Measurements from ENCODE around the gene RRP1. TPM values are rescaled to one million over a fixed set of nuclear protein-coding genes. Genes with fewer than 3 reads are reported as not detected.

RRP1 gene, protein sequence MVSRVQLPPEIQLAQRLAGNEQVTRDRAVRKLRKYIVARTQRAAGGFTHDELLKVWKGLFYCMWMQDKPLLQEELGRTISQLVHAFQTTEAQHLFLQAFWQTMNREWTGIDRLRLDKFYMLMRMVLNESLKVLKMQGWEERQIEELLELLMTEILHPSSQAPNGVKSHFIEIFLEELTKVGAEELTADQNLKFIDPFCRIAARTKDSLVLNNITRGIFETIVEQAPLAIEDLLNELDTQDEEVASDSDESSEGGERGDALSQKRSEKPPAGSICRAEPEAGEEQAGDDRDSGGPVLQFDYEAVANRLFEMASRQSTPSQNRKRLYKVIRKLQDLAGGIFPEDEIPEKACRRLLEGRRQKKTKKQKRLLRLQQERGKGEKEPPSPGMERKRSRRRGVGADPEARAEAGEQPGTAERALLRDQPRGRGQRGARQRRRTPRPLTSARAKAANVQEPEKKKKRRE
- 10 to 100 TPM; 88.7 to 92.9 TPM for total RNA-seq

DNA sequence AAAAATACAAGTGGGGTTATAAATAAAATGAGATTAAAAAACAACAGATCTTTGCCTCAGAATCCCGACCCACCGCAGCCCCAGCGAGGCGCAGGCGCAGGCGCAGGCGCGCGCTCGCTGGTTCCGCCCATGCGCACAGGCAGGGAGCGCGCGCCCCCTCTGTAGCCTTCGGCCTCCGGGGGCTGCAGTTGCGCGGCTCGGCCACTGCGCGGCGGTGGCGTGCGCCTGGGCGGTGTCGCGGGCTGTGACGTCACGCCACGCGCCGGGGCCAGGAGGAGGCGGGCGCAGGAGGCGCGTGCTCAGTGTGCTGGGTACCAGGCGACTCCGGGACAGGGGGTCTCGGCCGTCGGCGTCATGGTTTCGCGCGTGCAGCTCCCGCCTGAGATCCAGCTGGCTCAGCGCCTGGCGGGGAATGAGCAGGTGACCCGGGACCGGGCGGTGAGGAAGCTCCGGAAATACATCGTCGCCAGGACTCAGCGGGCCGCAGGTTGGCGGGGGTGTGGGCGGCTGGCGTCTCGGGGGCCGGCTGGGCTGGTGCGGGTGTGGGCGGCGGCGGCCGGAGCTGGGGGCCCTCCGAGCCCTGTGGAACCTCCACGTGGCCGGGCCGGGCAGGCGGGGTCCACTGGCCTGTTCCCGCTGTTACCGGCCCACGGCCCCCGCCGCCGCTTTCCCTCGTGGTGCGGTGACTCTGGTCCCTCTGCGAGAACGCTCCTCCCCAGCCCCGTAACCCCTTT is at the start of gene RRP1:
Gene RRP1, plus strand, starts transcription at position 302 of the 734 bp plus-strand sequence. Its CDS starts 53 bp downstream, at position 355.
- ChIA-PET POLR2A (interaction anchor here (0.7 to 1.2 kb wide), 2 partner anchors 10 to 60 kb away, joined by 3 read pairs; no protein-coding TSS in a partner anchor), CTCF (interaction anchor here (0.5 to 2.6 kb wide), 12 partner anchors 10 to 187 kb away, joined by 3 to 12 read pairs (median 4); no protein-coding TSS in a partner anchor)

DNA sequence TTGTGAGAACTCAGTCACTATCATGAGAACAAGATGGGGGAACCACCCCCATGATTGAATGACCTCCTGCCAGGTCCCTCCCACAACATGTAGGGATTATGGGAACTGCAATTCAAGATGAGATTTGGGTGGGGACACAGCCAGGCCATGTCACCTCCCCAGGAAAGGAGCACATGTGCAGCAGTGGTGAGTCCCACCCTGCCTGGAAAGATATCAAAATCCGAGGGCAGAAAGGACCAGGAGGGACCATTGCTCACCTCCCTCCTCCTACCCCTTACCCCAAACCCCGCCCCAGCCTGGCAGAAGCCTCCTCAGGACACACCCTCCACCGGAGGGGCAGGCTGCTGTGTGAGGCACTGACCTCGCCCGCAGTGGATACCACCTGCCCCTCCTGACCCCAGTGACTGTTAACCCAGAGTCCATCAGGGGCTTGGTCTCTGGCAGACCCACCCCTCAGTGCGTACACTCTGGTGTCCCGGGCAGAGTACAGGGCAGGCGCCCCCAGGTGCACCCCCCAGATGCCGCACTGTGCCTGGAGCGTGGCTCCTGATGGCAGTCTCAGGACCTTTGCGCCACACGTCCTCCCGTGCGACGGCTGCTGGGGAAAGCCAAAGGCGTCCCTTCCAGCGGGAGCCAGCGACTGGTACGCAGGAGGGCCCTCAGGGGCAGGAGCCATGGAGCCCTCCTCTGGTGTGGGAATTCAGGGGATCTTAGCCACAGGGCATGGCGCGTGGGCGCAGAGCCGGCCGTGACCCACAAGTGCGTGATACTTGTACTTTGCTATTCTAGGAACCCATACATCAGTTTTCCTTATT is 49.5 kb upstream of the RRP1 start:
- CTCF ChIA-PET: no interaction called here

DNA sequence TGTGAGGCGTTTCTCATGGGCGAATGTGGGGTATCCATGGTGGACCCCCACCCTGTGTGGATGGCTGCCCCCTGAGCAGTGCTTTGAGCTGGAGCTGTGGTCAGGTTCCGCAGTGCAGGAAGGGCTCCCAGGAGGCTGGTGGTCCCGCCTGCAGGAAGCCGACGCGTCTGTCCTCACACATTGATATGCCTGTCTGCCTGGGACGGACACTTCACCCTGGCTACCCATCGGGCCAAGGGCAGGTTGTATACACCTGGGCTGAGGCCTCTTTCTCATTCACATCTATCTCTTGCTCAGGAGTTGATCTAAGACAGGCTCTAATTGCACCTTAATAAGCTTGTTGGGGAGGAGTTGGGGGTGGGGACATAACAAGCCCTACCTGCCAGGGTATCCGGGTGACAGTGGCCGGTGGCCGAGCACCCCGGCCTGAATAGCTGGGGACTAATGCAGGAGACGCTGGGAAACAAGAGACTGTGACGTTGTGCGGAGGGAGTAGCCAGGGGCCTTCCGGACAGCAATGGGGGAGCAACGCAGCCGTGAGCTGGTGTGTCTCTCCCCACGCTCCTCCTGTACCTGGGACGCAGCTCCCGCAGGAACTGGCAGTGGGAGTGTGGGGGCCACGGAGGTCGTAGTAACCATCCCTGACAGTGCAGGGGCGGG is 48.8 kb upstream of the RRP1 start:
- POLR2A ChIA-PET: no interaction called here

More for the DNA sequence above, 49.5 kb upstream of the RRP1 start:
- POLR2A ChIA-PET: no interaction called here

DNA sequence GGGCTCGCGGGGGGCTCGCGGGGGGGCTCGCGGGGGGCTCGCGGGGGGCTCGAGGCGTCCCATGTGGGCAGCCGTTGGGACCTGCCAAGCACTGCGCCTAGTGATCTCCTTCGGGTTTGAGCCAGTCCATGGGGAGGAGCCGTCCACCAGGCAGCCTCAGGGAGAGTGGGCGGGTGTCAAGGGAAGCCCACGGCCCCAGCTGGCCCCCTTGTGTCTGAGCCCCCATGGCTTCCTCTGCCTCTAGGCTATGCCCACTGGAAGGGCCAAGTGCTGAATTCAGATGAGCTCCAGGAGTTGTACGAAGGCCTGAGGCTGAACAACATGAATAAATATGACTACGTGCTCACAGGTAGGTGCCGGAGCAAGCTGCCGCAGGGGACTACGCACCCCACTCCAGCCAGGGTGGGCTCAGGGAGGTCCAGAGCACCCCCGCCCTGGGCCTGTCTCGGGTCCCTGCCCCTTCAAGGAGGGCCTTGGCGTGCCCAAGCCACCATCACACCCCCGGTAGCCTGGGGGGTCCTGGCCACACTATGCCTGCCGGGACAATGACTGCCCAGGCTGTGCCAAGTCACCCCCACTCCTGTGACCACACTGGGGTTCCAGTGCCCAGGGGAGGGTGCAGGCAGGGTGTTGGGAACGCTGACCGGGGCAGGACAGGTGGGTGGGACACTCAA is 47.8 kb upstream of the RRP1 start:
- POLR2A ChIA-PET: no interaction called here
- CTCF ChIA-PET: no interaction called here

More for the DNA sequence above, 48.8 kb upstream of the RRP1 start:
- CTCF ChIA-PET: no interaction called here

DNA sequence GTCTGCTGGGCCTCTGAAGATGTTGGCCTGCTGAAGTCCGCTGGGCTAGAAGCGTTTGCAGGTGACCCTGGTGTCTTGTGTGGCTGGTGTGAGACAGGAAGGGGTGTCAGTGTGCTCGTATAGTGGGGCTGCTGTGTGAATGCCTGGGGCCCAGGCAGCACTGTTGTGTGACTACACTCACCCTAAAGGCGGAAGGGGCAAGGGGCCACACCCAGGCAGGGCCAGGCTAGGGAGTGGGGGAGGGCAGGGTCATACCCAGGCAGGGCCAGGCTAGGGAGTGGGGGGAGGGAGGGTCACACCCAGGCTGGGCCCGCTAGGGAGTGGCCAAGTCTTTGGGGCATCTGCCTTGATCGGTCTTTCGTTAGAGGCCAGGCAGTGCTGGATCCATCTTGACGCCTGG is 45.4 kb upstream of the RRP1 start:
- ChIA-PET POLR2A (no interaction called here), CTCF (no interaction called here)

DNA sequence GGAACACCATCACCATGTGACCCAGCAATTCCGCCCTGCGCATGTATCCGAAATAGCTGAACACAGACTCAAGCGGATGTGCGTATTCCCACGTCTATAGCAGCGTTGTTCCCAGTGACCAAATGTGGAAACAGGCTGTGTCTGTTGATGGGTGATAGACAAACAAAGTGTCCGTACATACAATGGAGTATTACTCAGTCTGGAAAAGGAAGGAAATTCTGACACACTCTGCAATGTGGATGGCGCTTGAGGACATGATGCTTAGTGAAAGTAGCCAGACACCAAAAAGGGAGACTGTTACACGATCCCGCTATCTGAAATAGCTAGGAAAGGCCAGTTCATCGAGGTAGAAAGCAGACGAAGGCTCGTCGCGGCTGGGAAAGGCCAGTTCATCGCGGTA is 44.7 kb upstream of the RRP1 start:
- CTCF ChIA-PET: no interaction called here

DNA sequence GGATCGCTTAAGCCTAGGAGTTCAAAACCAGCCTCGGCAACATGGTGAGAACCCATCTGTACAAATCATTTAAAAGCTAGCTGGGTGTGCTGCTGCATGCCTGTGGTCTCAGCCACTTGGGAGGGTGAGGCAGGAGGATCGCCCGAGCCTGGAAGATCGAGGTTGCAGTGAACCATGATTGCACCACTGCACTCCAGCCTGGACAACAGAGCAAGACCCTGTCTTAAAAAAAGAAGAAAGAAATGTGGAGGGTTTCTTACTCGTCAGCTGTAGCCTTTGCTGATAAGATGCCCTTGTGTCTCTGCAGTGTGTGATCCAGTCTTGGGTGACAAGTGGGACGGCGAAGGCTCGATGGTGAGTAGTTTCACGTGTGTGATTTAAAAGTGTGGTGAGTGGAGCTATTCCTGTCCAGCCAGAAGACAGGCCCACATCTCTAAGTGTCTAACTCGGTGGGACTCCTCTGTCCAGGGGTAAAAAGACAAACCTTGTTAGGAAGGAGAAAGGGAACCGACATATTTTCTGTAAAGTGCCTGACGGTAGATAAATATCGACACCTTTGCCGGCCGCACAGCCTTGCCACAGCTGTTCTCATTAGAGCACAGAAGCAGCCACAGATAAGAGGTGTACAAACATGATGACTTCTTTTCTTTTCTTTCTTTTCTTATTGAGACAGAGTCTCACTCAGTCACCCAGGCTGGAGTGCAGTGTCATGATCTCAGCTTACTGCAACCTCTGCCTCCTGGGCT is 43.4 kb upstream of the RRP1 start:
- ChIA-PET POLR2A (interaction anchor here (0.6 kb wide), 1 partner anchor 31 kb away, joined by 6 read pairs; no protein-coding TSS in a partner anchor), CTCF (no interaction called here)

More for the DNA sequence above, 44.7 kb upstream of the RRP1 start:
- POLR2A ChIA-PET: no interaction called here

DNA sequence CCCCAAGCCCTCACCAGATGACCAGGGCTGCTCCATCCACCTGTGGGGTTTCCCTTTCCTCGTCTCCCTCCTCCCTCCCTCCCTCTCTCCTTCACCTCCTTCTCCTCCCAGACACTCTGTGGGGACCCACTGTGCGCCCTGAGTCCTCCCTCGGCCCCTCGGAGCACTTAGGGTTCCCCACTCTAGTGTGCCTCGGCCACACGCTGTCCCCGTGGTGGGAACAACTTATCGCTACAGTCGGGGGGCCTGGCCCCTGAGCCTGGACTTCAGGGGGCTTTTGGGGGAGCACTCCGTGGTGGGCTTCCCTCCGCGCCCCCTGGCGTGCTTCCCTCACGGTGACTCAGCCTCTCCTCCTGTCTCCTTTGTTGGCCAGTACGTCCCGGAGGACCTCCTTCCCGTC is 40.8 kb upstream of the RRP1 start:
- CTCF ChIA-PET: no interaction called here

DNA sequence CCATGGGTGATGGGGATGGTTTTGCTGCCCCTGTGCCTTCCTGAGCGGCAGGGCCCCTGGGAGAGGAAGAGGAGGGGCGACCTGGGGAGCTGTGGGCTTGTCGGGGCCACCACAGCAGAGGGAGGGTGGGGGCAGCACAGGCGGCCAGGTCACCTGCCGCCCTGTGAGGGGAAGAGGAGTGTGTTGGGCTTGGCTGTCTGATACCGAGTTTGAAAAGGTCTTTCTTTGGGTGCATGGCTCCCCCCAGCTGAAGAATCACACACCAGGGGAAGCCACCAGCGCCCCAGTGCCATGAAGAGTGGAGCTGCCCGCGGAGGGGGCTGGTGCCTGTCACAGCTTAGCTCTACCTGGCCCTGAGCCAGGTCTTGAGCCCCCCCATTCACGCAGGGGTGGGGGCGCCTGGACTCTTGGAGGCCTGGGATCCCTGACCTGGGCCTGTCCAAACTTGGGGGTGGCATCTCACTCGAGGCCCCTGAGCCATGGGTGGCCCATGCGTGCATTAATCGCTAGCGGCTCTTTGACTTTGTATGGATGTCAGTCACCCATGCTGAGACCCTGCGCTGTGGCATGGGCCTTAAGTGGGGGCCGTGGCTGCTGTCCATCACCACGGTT is 39.6 kb upstream of the RRP1 start:
- POLR2A ChIA-PET: no interaction called here
- CTCF ChIA-PET: interaction anchor here (0.6 to 0.8 kb wide), 2 partner anchors 23 to 39 kb away, joined by 4 to 5 read pairs; no protein-coding TSS in a partner anchor

More for the DNA sequence above, 40.8 kb upstream of the RRP1 start:
- POLR2A ChIA-PET: no interaction called here

DNA sequence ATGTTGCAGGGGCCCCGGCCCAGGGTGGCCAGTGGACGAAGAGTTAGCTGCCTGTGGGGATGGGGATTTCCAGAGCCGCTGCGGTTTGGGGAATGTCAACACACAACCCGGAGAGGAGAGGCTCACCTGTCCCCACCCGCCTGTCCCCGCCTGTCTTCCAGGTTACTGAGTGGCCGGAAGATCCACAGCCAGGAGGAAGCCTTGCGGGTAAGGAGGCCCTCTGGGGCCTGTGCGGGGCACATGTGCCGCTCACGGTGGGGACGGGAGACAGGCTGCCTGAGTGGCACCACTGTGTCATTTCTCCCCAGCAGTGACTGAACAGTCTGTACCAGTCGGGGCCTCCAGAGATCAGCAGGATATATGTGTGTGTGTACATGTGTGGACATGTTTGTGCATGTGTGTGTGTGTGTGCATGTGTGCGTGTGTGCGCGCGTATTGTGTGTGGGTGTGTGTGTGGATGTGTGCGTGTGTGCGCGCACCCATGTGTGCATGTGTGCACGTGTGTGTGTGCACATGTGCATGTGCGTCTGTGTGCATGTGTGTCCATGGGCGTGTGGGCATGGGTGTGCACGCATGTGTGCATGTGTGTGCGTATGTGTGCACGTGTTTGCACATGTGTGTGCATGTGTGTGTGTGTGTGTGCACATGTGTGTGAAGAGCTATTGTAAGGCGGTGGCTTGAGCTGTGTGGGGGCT is 38.9 kb upstream of the RRP1 start:
- CTCF ChIA-PET: interaction anchor here (0.6 kb wide), 1 partner anchor 24 kb away, joined by 5 read pairs; no protein-coding TSS in a partner anchor

DNA sequence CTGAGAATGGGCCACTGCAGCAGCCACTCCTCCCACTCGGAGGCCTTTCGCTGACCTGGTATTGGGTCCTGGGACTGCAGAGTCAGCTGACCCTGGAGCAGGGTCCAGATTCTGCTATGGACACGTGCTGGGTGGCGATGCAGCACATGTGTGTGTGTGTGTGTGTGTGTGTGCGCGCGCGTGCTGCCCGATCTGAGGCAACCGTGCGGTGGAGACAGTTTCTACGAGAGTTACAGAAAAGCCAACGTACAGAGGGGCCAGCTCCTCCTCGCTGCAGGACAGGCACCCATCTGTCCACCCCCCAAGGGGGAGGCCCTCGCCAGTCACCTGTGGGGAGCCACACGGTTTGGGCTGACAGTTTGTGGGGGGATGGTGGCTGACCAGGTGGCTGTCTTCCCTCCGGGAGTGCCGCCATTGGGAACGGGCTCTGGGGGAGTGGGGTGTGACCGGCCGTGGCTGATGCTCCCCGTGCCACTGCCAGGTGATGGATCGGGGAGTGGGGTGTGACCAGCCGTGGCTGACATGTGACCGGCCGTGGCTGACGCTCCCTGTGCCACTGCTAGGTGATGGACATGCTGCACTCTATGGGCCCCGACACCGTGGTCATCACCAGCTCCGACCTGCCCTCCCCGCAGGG is 37.3 kb upstream of the RRP1 start:
- ChIA-PET POLR2A (no interaction called here), CTCF (no interaction called here)

More for the DNA sequence above, 38.9 kb upstream of the RRP1 start:
- POLR2A ChIA-PET: no interaction called here

DNA sequence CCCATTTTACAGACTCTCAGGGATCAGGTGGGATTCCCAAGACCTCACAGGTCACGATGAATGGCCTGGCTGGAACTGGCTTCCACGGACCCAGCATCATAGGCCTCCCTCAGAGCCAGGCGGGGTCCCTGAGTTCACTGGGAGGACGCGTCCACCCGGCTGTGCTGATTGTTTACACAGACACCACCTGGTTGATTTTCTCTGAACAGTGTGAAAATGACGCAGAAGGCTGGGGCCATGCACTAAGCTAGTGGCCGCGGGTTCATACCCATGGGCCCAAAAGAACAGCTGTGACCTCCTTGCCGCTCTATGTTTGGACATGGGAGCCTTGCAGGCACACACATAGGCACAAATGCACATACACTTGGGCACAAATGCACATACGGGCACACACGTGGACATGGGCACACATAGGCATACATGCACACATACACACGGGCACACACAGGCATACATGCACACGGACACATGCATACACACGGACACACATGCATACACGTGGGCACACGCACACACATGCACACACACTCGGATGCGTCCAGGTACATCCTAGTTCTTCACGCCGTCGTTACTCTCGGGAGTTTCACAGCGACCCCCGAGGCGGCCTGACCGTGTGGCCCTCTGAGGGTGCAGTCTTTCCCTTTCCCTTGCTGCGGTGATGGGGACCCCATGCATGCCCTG is 36.5 kb upstream of the RRP1 start:
- CTCF ChIA-PET: no interaction called here
- POLR2A ChIA-PET: no interaction called here

DNA sequence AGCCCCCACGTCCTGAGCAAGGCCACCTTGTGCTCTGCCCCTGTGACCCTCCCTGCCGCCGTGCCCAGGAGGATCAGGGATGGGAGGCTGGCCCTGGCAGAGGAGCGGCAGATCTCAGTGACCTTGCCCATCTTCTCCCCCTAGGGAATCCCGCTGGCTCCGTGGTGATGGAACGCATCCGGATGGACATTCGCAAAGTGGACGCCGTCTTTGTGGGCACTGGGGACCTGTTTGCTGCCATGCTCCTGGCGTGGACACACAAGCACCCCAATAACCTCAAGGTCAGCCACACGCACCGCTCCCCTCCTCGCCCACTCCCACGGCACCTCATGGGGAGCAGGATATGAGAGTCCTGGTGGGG is 36.0 kb upstream of the RRP1 start:
- POLR2A ChIA-PET: no interaction called here

DNA sequence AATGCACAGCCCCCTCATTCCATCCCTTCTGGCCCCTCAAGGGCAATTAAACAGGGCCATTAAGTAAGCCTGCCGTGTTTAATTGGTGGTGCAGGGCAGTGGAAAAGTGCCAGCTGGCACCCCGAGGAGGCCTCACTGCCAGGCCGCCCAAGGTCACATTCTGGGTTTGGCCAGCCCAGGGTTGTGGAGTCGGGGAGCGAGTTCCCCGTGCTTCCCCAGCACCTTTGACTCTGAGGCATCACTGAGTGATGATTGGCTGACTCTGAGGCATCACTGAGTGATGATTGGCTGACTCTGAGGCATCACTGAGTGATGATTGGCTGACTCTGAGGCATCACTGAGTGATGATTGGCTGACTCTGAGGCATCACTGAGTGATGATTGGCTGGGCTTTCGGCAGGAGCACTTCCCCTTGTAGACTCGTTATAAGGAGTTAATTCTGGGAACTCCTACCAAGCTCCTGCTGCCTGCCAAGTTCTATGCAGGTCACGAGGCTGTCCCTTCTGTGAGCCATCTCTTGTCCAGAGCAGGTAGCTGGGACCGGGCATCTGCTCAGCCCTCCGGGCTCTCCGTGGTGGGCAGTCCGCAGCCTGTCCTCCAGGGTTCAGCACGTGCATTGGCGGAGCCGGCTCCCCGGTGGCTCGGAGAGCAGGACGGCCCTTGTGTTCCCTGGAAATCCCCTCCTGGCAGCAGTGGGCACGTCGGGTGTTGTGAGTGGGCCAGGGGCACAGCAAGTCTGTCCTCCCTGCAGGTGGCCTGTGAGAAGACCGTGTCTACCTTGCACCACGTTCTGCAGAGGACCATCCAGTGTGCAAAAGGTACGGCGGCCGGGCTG is 34.2 kb upstream of the RRP1 start:
- ChIA-PET CTCF (no interaction called here), POLR2A (no interaction called here)

More for the DNA sequence above, 36.0 kb upstream of the RRP1 start:
- CTCF ChIA-PET: no interaction called here

DNA sequence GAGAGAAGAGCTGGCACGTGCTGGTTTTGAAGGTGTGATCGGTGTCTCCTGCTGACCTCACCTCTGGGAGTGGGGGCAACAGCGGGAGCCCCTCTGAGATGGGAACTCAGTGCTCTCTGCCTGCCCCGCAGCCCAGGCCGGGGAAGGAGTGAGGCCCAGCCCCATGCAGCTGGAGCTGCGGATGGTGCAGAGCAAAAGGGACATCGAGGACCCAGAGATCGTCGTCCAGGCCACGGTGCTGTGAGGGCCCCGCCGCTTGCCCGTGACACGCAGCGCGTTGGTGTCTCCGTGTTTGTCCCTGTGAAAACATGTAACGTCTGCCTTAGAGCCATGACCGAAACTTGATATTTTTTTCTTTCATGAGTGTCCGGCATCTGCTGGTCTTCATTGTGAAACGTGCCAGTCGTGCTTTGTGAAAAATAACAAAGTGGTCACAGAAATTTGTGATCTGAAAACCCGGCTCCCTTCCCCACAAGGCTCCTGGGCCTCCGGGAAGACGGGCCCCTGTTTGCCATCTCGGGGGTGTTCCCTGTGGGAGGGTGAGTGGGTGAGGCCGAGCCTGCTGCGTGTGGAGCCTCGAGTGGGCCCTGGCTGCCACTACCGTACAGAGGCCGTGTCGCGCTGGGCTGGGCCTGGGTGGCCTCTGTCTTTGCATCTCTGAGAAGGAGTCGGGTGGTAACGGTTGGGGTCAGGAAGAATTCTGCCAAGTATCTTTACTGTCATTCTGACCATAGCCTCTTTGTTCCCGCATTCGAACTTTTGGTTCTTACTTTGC is 33.4 kb upstream of the RRP1 start:
- CTCF ChIA-PET: no interaction called here
- POLR2A ChIA-PET: no interaction called here

All from activated CD8-positive, alpha-beta memory T cell treated with anti-CD3 and anti-CD28 coated beads for 36 hours (primary cell).